Measurements from ENCODE around the gene PLEKHH3. TPM values are rescaled to one million over a fixed set of nuclear protein-coding genes. Genes with fewer than 3 reads are reported as not detected.

Gene PLEKHH3
- total RNA-seq (2022; extraction: Qiagen RNA extraction; ENCODE audit: low read depth): 14.2 to 21.2 TPM (median 17.9 TPM) in 5 replicates

GRCh38 chr17:42676424-42677011 is at the start of gene PLEKHH3:
Gene PLEKHH3 (minus strand): TSS chr17:42676994. CDS start chr17:42676563, 431 bp downstream.

GRCh38 chr17:42681976-42682721 is 5.4 kb upstream of the PLEKHH3 start, which contains the start of gene CNTNAP1:
Gene CNTNAP1 (plus strand): TSS chr17:42682531. CDS start chr17:42682830, 299 bp downstream.

GRCh38 chr17:42659079-42659931 is 17.5 kb downstream of the PLEKHH3 start, which contains the start of gene TUBG2:
Gene TUBG2 (plus strand): TSS chr17:42659284. CDS start chr17:42659504, 220 bp downstream.

Other genes starting within 250 kb of the PLEKHH3 start
- gene ATP6V0A1, start 218.1 kb downstream of the PLEKHH3 start, total RNA-seq (2022; extraction: Qiagen RNA extraction; ENCODE audit: low read depth): 33.4 to 44.5 TPM (median 40.8 TPM) in 5 replicates
- 31.6 to 46.5 TPM (median 43.8 TPM) in 5 replicates for gene NAGLU, start 140.8 kb downstream of the PLEKHH3 start, total RNA-seq (2022; extraction: Qiagen RNA extraction; ENCODE audit: low read depth)
- 1.2 to 1.7 TPM (median 1.2 TPM) in 5 replicates for gene HSD17B1, start 124.1 kb downstream of the PLEKHH3 start, total RNA-seq (2022; extraction: Qiagen RNA extraction; ENCODE audit: low read depth)
- gene COASY, start 114.8 kb downstream of the PLEKHH3 start, total RNA-seq (2022; extraction: Qiagen RNA extraction; ENCODE audit: low read depth): 102 to 133 TPM (median 124 TPM) in 5 replicates
- gene MLX, start 109.9 kb downstream of the PLEKHH3 start, total RNA-seq (2022; extraction: Qiagen RNA extraction; ENCODE audit: low read depth): 59.1 to 69.5 TPM (median 65.1 TPM) in 5 replicates
- 29.3 to 35.2 TPM (median 30.5 TPM) in 5 replicates for gene PSMC3IP, start 99.3 kb downstream of the PLEKHH3 start, total RNA-seq (2022; extraction: Qiagen RNA extraction; ENCODE audit: low read depth)
- gene RETREG3, start 67.6 kb downstream of the PLEKHH3 start, total RNA-seq (2022; extraction: Qiagen RNA extraction; ENCODE audit: low read depth): 24.4 to 27.7 TPM (median 26.4 TPM) in 5 replicates
- 131 to 148 TPM (median 141 TPM) in 5 replicates for gene TUBG1, start 67.3 kb downstream of the PLEKHH3 start, total RNA-seq (2022; extraction: Qiagen RNA extraction; ENCODE audit: low read depth)
- gene TUBG2, start 17.7 kb downstream of the PLEKHH3 start, total RNA-seq (2022; extraction: Qiagen RNA extraction; ENCODE audit: low read depth): 18.8 to 25.6 TPM (median 22.8 TPM) in 5 replicates
- gene CCR10, start 4.8 kb upstream of the PLEKHH3 start, total RNA-seq (2022; extraction: Qiagen RNA extraction; ENCODE audit: low read depth): 0.25 to 0.41 TPM (median 0.32 TPM) in 5 replicates
- 4.4 to 6.3 TPM (median 5.4 TPM) in 5 replicates for gene CNTNAP1, start 5.5 kb upstream of the PLEKHH3 start, total RNA-seq (2022; extraction: Qiagen RNA extraction; ENCODE audit: low read depth)
- gene EZH1, start 68.0 kb upstream of the PLEKHH3 start, total RNA-seq (2022; extraction: Qiagen RNA extraction; ENCODE audit: low read depth): 9.2 to 11.7 TPM (median 10.5 TPM) in 5 replicates
- gene RAMP2, start 84.2 kb upstream of the PLEKHH3 start, total RNA-seq (2022; extraction: Qiagen RNA extraction; ENCODE audit: low read depth): 0.65 to 1.7 TPM (median 1.4 TPM) in 5 replicates
- 121 to 129 TPM (median 125 TPM) in 5 replicates for gene VPS25, start 96.5 kb upstream of the PLEKHH3 start, total RNA-seq (2022; extraction: Qiagen RNA extraction; ENCODE audit: low read depth)
- gene WNK4, start 103.6 kb upstream of the PLEKHH3 start, total RNA-seq (2022; extraction: Qiagen RNA extraction; ENCODE audit: low read depth): 0.90 to 1.1 TPM (median 1.0 TPM) in 5 replicates
- gene COA3, start 121.7 kb upstream of the PLEKHH3 start, total RNA-seq (2022; extraction: Qiagen RNA extraction; ENCODE audit: low read depth): 125 to 149 TPM (median 135 TPM) in 5 replicates
- gene CNTD1, start 121.9 kb upstream of the PLEKHH3 start, total RNA-seq (2022; extraction: Qiagen RNA extraction; ENCODE audit: low read depth): 0.05 to 0.08 TPM (median 0.06 TPM) in 3 of 5 replicates, not detected in the others
- gene BECN1, start 147.3 kb upstream of the PLEKHH3 start, total RNA-seq (2022; extraction: Qiagen RNA extraction; ENCODE audit: low read depth): 76.1 to 101 TPM (median 78.7 TPM) in 5 replicates
- 225 to 285 TPM (median 238 TPM) in 5 replicates for gene PSME3, start 156.4 kb upstream of the PLEKHH3 start, total RNA-seq (2022; extraction: Qiagen RNA extraction; ENCODE audit: low read depth)
- 1.8 to 2.3 TPM (median 1.9 TPM) in 5 replicates for gene AOC2, start 167.6 kb upstream of the PLEKHH3 start, total RNA-seq (2022; extraction: Qiagen RNA extraction; ENCODE audit: low read depth)
- gene AOC3, start 174.2 kb upstream of the PLEKHH3 start, total RNA-seq (2022; extraction: Qiagen RNA extraction; ENCODE audit: low read depth): 1.1 to 2.2 TPM (median 1.4 TPM) in 5 replicates
- not detected in 5 replicates for gene G6PC1, start 223.8 kb upstream of the PLEKHH3 start, total RNA-seq (2022; extraction: Qiagen RNA extraction; ENCODE audit: low read depth)